Chondrocyte (in vitro differentiated cells): ENCODE data around the gene REEP1. TPM values are rescaled to one million over a fixed set of nuclear protein-coding genes. Genes with fewer than 3 reads are reported as not detected.

Source experiments
- DNase-seq: peaks from one replicate; pipeline ENCODE4 v3.0.0; 2021; ENCODE audit warnings: mixed read lengths, low spot score
- H3K27ac Mint-ChIP-seq: one replicate; pipeline ENCODE4 v1.8.0; 2021; ENCODE audit warnings: mild to moderate bottlenecking, moderate library complexity, mixed read lengths; ENCODE audit not compliant: unreplicated experiment
- H3K27me3 Mint-ChIP-seq: 2 replicates; pipeline ENCODE4 v1.8.0; 2021; ENCODE audit warnings: low read depth, mixed read lengths
- H3K36me3 Mint-ChIP-seq: 2 replicates; pipeline ENCODE4 v1.8.0; 2021; ENCODE audit warnings: low read depth, mixed read lengths
- H3K4me1 Mint-ChIP-seq: 2 replicates; pipeline ENCODE4 v1.8.0; 2021; ENCODE audit warnings: low read depth, mild to moderate bottlenecking, mixed read lengths
- H3K4me3 Mint-ChIP-seq: one replicate; pipeline ENCODE4 v1.8.0; 2021; ENCODE audit warnings: mild to moderate bottlenecking, moderate library complexity, mixed read lengths; ENCODE audit not compliant: unreplicated experiment
- H3K9me3 Mint-ChIP-seq: 2 replicates; pipeline ENCODE4 v1.8.0; 2021; ENCODE audit warnings: low read depth, mixed read lengths
- CTCF ChIP-seq: fragments of 200-600 bp; sonication (generic); IDR thresholded peaks from 2 replicates; pipeline ENCODE4 v1.5.0; 2021; ENCODE audit warnings: antibody characterized with exemption, mild to moderate bottlenecking, moderate library complexity
- total RNA-seq: library from RNA; stranded (reverse); gene quantifications from 3 replicates; pipeline ENCODE4 v1.2.1, GENCODE V29; 2021

REEP1 gene
- total RNA-seq, 1 donor from 2014 or later = 2.4 TPM

DNA sequence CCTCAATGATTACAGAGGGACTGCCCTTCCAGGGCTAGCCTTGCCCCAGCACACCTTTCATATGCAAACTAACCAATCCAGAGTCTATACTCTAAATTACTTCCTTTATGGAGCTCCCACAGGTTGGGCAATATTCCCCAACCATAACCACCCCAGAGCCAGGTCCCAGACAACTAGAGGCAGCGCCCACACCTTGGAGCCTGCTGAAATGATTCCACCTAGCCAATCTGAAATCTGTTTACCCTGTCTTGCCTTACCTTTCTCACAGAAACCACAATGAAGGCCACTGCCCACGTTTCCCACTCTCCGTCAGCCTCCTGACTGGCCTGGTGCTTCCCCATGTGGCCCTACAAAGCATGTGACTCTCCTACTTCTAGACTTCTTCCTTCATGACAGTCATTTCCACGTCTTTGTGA, 62.0 kb downstream of the REEP1 start:
- Mint-ChIP-seq H3K4me1 (peaks cover 19% of the 10 kb centered on the region), H3K27me3 (no peaks in the 10 kb centered on the region), H3K36me3 (peaks cover 12% of the 10 kb centered on the region), H3K27ac (no peak overlapping the region), H3K9me3 (peaks cover 22% of the 10 kb centered on the region), H3K4me3 (no peak overlapping the region)
- no peak for DNase-seq
- TF ChIP-seq CTCF = no peak

GRCh38 chr2:86274918-86275275, 62.5 kb downstream of the REEP1 start:
- Mint-ChIP-seq H3K27ac (no peak overlapping the region), H3K4me1 (peaks cover 14% of the 10 kb centered on the region), H3K4me3 (no peak overlapping the region), H3K27me3 (no peaks in the 10 kb centered on the region), H3K9me3 (peaks cover 23% of the 10 kb centered on the region), H3K36me3 (peaks cover 12% of the 10 kb centered on the region)
- TF ChIP-seq CTCF = no peak
- DNase-seq = no peak

GRCh38 chr2:86274265-86274917, 63.0 kb downstream of the REEP1 start:
- TF ChIP-seq CTCF = no peak
- H3K27ac Mint-ChIP-seq = peak overlapping the region; percentile 49
- peaks cover 13% of the 10 kb centered on the region for H3K36me3 Mint-ChIP-seq
- no peaks in the 10 kb centered on the region for H3K27me3 Mint-ChIP-seq
- H3K9me3 Mint-ChIP-seq = peaks cover 25% of the 10 kb centered on the region
- DNase-seq = no peak
- H3K4me1 Mint-ChIP-seq = peaks cover 11% of the 10 kb centered on the region
- H3K4me3 Mint-ChIP-seq = no peak overlapping the region

DNA sequence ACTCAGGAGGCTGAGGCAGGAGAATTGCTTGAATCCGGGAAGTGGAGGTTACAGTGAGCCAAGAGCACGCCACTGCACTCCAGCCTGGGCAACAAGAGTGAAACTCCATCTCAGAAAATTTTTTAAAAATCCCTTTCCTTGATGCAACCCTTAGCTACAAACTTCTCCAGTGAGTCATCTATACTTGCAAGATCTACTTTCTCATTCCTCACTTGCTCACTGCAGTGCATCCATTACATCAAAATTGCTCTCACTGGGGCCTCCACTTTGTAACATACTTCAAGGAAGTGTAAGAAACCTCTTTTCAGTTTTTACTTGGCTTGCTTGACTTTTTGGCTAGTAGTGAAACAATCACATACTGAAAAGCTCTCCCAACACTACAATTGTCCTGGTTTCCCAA, 65.3 kb downstream of the REEP1 start:
- Mint-ChIP-seq H3K9me3 (peaks cover 32% of the 10 kb centered on the region), H3K36me3 (peaks cover 13% of the 10 kb centered on the region), H3K27me3 (peaks cover 5% of the 10 kb centered on the region), H3K4me1 (peaks cover 11% of the 10 kb centered on the region), H3K4me3 (no peak overlapping the region), H3K27ac (no peak overlapping the region)
- no peak for DNase-seq
- TF ChIP-seq CTCF = no peak

DNA sequence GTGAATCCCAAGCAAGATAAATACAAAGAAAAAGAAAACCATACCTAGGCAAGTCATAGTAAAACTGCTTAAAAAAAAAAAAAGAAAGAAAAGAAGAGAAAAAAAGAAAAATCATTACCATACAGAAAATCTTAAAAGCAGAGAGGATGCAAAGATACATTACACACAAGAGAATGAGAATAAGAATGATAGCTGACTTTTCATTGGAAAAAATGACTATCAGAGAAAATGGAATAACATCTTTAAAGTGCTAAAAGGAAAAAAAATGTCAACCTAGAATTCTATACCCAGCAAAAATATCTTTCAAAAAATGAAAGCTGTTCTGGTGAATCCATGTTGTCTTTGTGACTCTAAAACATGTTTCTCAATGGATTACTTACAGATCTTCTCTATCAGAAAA, 66.2 kb downstream of the REEP1 start:
- Mint-ChIP-seq H3K4me1 (peaks cover 11% of the 10 kb centered on the region), H3K27me3 (peaks cover 5% of the 10 kb centered on the region), H3K9me3 (peaks cover 32% of the 10 kb centered on the region), H3K4me3 (no peak overlapping the region), H3K27ac (no peak overlapping the region), H3K36me3 (peaks cover 13% of the 10 kb centered on the region)
- no peak for TF ChIP-seq CTCF
- no peak for DNase-seq
